Measurements from ENCODE around the gene SNX25.

- no peak for TF ChIP-seq CTCF (IDR thresholded peaks at IDR 0.05)
- no peak for TF ChIP-seq POLR2A (IDR thresholded peaks at IDR 0.05)
These were observed 96.6 kb downstream of the SNX25 start for GRCh38 chr4:185305979-185306442.
